CD4-positive, CD25-positive, alpha-beta regulatory T cell (primary cell): ENCODE data around the gene LMCD1. TPM values are rescaled to one million over a fixed set of nuclear protein-coding genes. Genes with fewer than 3 reads are reported as not detected.

Source experiments
- ATAC-seq, 2 donors: fragments of 150-1000 bp; cut with Tn5 transposase; one replicate each; pipeline ENCODE4 v1.10.0; 2021; ENCODE audit warnings: low read depth in 2 of 2, moderate number of reproducible peaks in 2 of 2, moderate library complexity in 1 of 2
- DNase-seq, 3 donors: peaks; one replicate each; pipeline versions ENCODE4 v3.0.0 to v3.0.0-alpha.2; 2012 to 2022; ENCODE audit warnings: mixed read lengths in 1 of 3
- H3K27ac ChIP-seq: one replicate; pipeline ENCODE4 v1.7.0; 2013; ENCODE audit warnings: mild to moderate bottlenecking, low read length; ENCODE audit not compliant: insufficient read depth, poor library complexity, severe bottlenecking
- H3K27me3 ChIP-seq: one replicate; pipeline ENCODE4 v1.7.0; 2013; ENCODE audit warnings: low read length; ENCODE audit not compliant: control insufficient read depth, insufficient read depth
- H3K36me3 ChIP-seq: one replicate; pipeline ENCODE4 v1.7.0; 2013; ENCODE audit warnings: mild to moderate bottlenecking, low read length, moderate library complexity; ENCODE audit not compliant: control insufficient read depth, insufficient read depth
- H3K4me1 ChIP-seq: 2 replicates; pipeline ENCODE4 v1.7.0; 2013; ENCODE audit warnings: mild to moderate bottlenecking, low read length; ENCODE audit not compliant: insufficient read depth, control insufficient read depth, poor library complexity, severe bottlenecking
- H3K4me3 ChIP-seq: one replicate; pipeline ENCODE4 v1.7.0; 2013; ENCODE audit warnings: low read depth, mild to moderate bottlenecking, low read length, moderate library complexity
- H3K9me3 ChIP-seq, 2 experiments: 1 replicate in 1 of 2; 2 replicates in 1 of 2; pipeline ENCODE4 v1.7.0; 2013; ENCODE audit warnings: low read length in 2 of 2, mild to moderate bottlenecking in 1 of 2, moderate library complexity in 1 of 2; ENCODE audit not compliant: control insufficient read depth in 2 of 2
- H3K27ac Mint-ChIP-seq, 3 donors: one replicate each; pipeline ENCODE4 v1.8.0; 2020 to 2022; ENCODE audit warnings: mild to moderate bottlenecking in 3 of 3, mixed read lengths in 3 of 3, moderate library complexity in 2 of 3
- H3K27me3 Mint-ChIP-seq: one replicate; pipeline ENCODE4 v1.8.0; 2022; ENCODE audit warnings: mild to moderate bottlenecking, mixed read lengths
- H3K36me3 Mint-ChIP-seq: one replicate; pipeline ENCODE4 v1.8.0; 2020; ENCODE audit warnings: mixed read lengths
- H3K4me1 Mint-ChIP-seq, 4 donors: one replicate each; pipeline ENCODE4 v1.8.0; 2020 to 2022; ENCODE audit warnings: mixed read lengths in 4 of 4, mild to moderate bottlenecking in 1 of 4
- H3K4me3 Mint-ChIP-seq, 4 donors: one replicate each; pipeline ENCODE4 v1.8.0; 2020 to 2022; ENCODE audit warnings: mild to moderate bottlenecking in 4 of 4, mixed read lengths in 4 of 4, moderate library complexity in 3 of 4
- H3K9me3 Mint-ChIP-seq, 7 donors: one replicate each; pipeline ENCODE4 v1.8.0; 2020 to 2022; ENCODE audit warnings: mixed read lengths in 7 of 7, mild to moderate bottlenecking in 3 of 7, moderate library complexity in 2 of 7
- polyA plus RNA-seq, 4 donors: library from polyadenylated mRNA; unstranded; fragments of 300-500 nt; fragmentation: Illumina TruSeq; gene quantifications; one replicate each; pipeline ENCODE4 v1.2.3, GENCODE V29; 2021
- total RNA-seq: library from RNA; stranded (reverse); gene quantifications from one replicate; pipeline ENCODE4 v1.2.3, GENCODE V29; 2022

LMCD1 gene
- total and polyA plus RNA-seq, 5 donors from 2014 or later, result 5.6 to 27.7 (median 17.2) TPM

DNA sequence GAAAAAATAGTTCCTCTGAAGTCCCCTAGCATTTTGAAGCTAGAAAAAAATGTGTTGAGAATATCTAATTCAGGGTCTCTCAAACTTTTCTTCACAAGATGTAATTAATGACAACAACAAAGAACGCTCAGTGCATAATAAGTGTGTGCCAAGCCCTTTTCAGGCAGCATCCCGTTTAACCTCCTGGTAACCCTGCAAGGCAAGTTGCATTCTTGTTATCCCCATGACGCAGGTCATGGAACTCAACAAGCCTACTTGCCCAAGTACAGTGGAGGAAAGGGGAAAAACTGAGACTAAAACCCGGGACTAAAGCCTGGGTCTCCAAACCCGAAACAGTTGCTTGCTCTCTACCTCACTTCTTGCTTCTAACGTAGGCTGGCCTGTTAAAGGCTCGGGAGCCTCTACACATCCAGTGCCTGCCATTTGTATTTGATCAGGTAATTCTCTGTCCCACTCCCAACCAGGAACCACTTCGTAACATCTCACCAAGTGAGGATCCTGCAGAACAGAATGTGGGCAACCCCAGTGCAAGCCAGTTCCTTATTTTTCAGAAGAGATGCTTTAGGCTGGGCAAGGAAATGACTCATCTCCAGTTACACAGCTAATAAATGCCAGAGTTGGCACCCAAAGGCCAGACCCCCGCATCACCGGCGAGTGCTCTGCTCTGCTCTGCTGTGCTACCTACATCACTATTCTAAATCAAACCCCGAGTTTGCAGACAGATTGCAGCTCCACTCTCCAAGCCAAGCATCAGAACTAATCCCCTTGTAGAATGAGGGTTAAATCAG lies 28.3 kb downstream of the LMCD1 start:
- no peak overlapping the region for H3K27ac ChIP-seq
- peaks cover 1% of the 10 kb centered on the region for H3K4me1 ChIP-seq
- H3K9me3 ChIP-seq, result no peaks in the 10 kb centered on the region
- H3K27me3 ChIP-seq, result no peaks in the 10 kb centered on the region
- H3K27me3 Mint-ChIP-seq, result no peaks in the 10 kb centered on the region
- DNase-seq (no peak), ATAC-seq (no peak)
- H3K9me3 Mint-ChIP-seq, result no peaks in the 10 kb centered on the region
- H3K4me3 Mint-ChIP-seq, result no peak overlapping the region
- H3K36me3 ChIP-seq, result no peaks in the 10 kb centered on the region
- H3K27ac Mint-ChIP-seq, result peak overlapping the region in 1 of 3 donors; percentile 19
- peaks cover 10% of the 10 kb centered on the region for H3K36me3 Mint-ChIP-seq
- H3K4me1 Mint-ChIP-seq, result peaks cover 0 to 10% (median 6%) of the 10 kb centered on the region in 4 donors
- H3K4me3 ChIP-seq, result no peak overlapping the region

DNA sequence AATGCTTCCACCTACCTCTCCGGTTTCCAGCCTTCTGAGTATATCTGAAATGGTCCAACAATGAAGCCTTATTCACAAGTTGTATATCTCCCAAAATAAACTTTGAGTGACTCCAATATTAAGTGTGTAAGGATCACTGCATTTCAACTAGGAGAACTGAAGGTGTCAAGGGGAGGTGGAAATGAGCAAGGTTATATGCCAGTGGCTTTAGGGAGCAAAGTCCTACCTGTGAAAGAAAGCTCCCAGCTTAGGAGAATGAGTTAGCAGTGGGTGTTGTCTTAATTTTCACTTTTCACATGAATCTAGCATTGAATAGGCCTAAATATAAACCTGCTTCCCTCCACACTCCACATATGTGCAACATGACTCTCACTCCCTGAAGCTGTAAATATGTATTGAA lies 29.0 kb downstream of the LMCD1 start:
- no peaks in the 10 kb centered on the region for H3K4me1 ChIP-seq
- no peaks in the 10 kb centered on the region for H3K27me3 Mint-ChIP-seq
- no peaks in the 10 kb centered on the region for H3K36me3 ChIP-seq
- H3K4me3 Mint-ChIP-seq, result no peak overlapping the region
- H3K9me3 ChIP-seq, result no peaks in the 10 kb centered on the region
- no peak overlapping the region for H3K27ac ChIP-seq
- no peak for DNase-seq
- no peak for ATAC-seq
- no peaks in the 10 kb centered on the region for H3K27me3 ChIP-seq
- H3K27ac Mint-ChIP-seq, result no peak overlapping the region
- peaks cover 10% of the 10 kb centered on the region for H3K36me3 Mint-ChIP-seq
- no peaks in the 10 kb centered on the region for H3K9me3 Mint-ChIP-seq
- H3K4me1 Mint-ChIP-seq, result peaks cover 0 to 5% (median 2%) of the 10 kb centered on the region in 4 donors
- H3K4me3 ChIP-seq, result no peak overlapping the region

DNA sequence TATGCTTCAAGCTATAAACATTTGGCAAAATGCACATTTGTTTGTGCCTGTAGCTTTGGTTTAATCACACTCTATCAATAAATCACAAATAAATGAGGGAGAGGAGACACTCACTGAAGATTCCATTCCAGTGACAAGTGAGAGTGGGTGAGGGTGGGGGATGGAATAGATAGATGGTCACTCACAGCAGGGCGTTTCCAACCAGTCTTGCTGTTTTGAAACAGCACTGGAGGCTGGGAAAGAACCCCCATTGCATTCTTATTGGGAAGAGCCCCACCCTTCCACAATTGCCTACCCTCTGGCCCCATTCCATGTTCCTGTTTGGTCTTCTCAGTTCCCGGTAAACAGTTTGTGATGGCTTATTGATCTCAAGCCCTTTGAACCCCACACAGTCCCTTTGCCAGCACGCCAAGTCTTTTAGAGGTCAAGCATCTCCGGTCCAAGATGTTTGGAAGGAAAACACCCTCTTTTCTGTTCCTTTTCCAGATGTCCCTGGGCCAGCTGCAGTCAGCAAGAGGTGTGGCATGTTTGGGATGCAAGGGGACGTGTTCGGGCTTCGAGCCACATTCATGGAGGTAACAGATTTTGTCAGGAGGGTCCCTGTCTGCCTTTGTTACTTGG lies 30.7 kb downstream of the LMCD1 start:
- ATAC-seq (no peak), DNase-seq (no peak)
- Histone ChIP-seq H3K4me3 (no peak overlapping the region), H3K27ac (no peak overlapping the region), H3K27me3 (no peaks in the 10 kb centered on the region), H3K4me1 (no peaks in the 10 kb centered on the region), H3K9me3 (no peaks in the 10 kb centered on the region), H3K36me3 (peaks cover 5% of the 10 kb centered on the region)
- Mint-ChIP-seq H3K27me3 (no peaks in the 10 kb centered on the region), H3K9me3 (no peaks in the 10 kb centered on the region), H3K36me3 (peaks cover 11% of the 10 kb centered on the region), H3K4me1 (peaks cover 0 to 5% (median 2%) of the 10 kb centered on the region in 4 donors), H3K27ac (no peak overlapping the region), H3K4me3 (no peak overlapping the region)

DNA sequence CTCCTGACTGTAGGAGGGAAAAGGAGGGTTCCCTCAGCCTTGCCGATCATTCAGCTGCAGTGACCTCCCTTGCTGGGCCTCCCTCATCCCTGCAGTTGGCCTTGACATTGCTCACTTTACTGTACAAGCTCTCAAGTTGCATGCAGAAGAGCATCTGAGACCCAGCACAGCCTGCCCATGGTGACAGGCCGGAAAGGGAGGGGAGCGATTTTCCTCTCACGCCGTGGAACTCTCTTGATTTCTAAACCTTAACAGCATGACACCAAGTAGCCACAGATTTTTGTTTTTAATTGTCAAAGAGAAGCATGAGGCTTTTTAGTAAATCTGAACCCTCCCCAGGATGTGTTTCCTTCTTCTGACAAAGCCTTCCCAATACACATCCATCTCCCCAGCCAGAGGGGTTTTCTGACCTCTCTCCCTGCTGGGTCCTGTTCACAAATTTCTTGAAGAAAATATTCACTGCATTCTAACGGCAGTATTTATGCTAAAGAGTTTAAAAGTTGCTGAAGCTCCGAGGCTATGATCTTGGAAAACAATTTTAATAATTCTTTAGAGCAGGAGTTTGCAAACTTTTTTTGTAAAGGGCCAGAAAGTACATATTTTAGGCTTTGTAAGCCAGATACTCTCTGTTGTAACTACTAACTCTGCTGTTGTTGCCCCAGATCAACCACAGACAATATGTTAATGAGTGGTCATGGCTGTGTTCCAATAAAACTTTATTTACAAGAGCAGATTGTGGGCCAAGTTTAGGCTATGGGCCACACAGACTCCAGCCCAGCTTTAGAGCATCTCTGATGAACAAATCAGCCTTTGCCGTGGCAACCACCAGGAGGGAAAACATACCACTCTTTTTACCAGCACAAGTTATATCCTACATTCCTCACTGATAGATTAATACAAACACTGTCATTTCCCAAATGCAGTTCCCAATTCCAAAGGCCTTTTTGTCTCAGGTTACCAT lies 34.8 kb downstream of the LMCD1 start:
- H3K27ac Mint-ChIP-seq, result no peak overlapping the region
- Histone ChIP-seq H3K27ac (no peak overlapping the region), H3K9me3 (no peaks in the 10 kb centered on the region), H3K4me3 (no peak overlapping the region), H3K36me3 (peaks cover 6% of the 10 kb centered on the region), H3K27me3 (no peaks in the 10 kb centered on the region), H3K4me1 (no peaks in the 10 kb centered on the region)
- H3K9me3 Mint-ChIP-seq, result no peaks in the 10 kb centered on the region
- ATAC-seq, result no peak
- no peak overlapping the region for H3K4me3 Mint-ChIP-seq
- peaks cover 0 to 5% (median 0%) of the 10 kb centered on the region in 4 donors for H3K4me1 Mint-ChIP-seq
- H3K27me3 Mint-ChIP-seq, result no peaks in the 10 kb centered on the region
- DNase-seq, result no peak
- peaks cover 23% of the 10 kb centered on the region for H3K36me3 Mint-ChIP-seq

DNA sequence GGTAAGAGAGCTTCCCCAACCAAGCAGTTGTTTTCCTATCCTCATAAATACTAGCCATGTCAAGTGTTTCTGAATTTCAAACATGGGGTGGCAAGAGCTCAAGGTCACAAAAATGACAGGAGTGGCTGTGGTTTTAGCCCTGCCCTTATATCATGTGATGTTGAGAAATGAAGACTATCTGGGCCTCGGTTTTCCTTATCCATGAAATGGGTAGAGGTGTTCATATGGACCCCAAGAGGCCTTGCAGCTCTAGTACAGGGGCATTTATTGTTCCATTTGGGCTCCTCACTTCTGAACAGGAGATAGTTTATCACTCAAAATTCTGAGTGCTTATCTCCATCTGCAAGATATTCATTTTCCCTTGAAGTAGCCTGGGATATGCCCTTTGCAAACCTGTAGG lies 35.8 kb downstream of the LMCD1 start:
- no peaks in the 10 kb centered on the region for H3K9me3 Mint-ChIP-seq
- H3K9me3 ChIP-seq, result no peaks in the 10 kb centered on the region
- no peaks in the 10 kb centered on the region for H3K4me1 ChIP-seq
- H3K36me3 Mint-ChIP-seq, result peaks cover 23% of the 10 kb centered on the region
- H3K4me1 Mint-ChIP-seq, result peaks cover 0 to 5% (median 0%) of the 10 kb centered on the region in 4 donors
- H3K27me3 ChIP-seq, result no peaks in the 10 kb centered on the region
- no peak overlapping the region for H3K27ac ChIP-seq
- peaks cover 6% of the 10 kb centered on the region for H3K36me3 ChIP-seq
- DNase-seq (no peak), ATAC-seq (no peak)
- H3K4me3 ChIP-seq, result no peak overlapping the region
- peak overlapping the region in 1 of 3 donors; percentile 60 for H3K27ac Mint-ChIP-seq
- H3K4me3 Mint-ChIP-seq, result no peak overlapping the region
- no peaks in the 10 kb centered on the region for H3K27me3 Mint-ChIP-seq

DNA sequence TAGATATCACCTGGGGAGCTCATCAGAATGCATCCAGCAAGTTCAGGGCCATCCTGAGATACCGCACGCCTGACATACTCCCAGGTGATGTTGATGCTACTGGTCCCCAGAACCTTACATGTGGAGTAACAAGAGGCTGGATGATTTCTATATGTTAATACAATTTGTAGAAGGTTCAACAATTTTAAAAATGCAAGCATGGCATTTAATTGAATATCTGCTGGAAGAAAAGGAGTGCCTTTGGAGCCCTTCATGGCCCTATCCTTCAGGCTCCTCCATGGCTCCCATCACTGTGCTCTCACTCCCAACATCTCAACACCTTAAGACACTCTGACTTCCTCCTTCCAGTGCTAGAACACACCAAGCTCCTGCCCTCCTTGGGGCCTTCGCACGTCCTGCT lies 36.6 kb downstream of the LMCD1 start:
- Mint-ChIP-seq H3K9me3 (no peaks in the 10 kb centered on the region), H3K4me1 (peaks cover 0 to 5% (median 0%) of the 10 kb centered on the region in 4 donors), H3K4me3 (no peak overlapping the region), H3K27ac (peak overlapping the region in 1 of 3 donors; percentile 86), H3K27me3 (no peaks in the 10 kb centered on the region), H3K36me3 (peaks cover 23% of the 10 kb centered on the region)
- peaks cover 6% of the 10 kb centered on the region for H3K36me3 ChIP-seq
- H3K27ac ChIP-seq, result no peak overlapping the region
- ATAC-seq (no peak), DNase-seq (no peak)
- no peak overlapping the region for H3K4me3 ChIP-seq
- H3K4me1 ChIP-seq, result no peaks in the 10 kb centered on the region
- H3K27me3 ChIP-seq, result no peaks in the 10 kb centered on the region
- no peaks in the 10 kb centered on the region for H3K9me3 ChIP-seq

DNA sequence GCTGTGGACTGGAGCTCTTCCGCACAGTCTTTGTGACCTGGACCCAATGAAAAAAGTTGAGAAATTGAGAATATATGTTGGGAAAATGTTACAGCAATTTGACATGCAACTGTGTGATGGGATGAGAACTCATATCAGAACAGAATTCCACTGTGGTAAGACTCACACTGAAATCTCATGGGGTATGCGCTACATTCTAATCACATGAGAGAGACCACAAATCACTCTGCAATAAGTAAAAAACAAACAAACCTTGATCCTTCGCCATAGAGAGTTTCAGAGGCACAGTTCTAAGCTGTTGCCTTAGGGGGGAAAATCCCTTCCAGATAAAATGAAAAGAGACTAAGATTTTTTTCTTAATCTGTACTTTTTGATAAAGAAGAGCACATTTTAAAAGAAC lies 37.3 kb downstream of the LMCD1 start:
- Mint-ChIP-seq H3K36me3 (peaks cover 22% of the 10 kb centered on the region), H3K27ac (no peak overlapping the region), H3K4me3 (no peak overlapping the region), H3K9me3 (no peaks in the 10 kb centered on the region), H3K27me3 (no peaks in the 10 kb centered on the region), H3K4me1 (peaks cover 0 to 4% (median 0%) of the 10 kb centered on the region in 4 donors)
- H3K27me3 ChIP-seq, result no peaks in the 10 kb centered on the region
- H3K9me3 ChIP-seq, result no peaks in the 10 kb centered on the region
- DNase-seq, result no peak
- H3K4me3 ChIP-seq, result no peak overlapping the region
- ATAC-seq, result no peak
- H3K36me3 ChIP-seq, result peaks cover 6% of the 10 kb centered on the region
- H3K4me1 ChIP-seq, result no peaks in the 10 kb centered on the region
- H3K27ac ChIP-seq, result no peak overlapping the region
